Measurements from ENCODE around the gene CDK6. TPM values are rescaled to one million over a fixed set of nuclear protein-coding genes. Genes with fewer than 3 reads are reported as not detected.
A peak's percentile ranks its signal among the peaks of the same experiment; 100 is the strongest.
"Not testable (repeated sequence)": the region's sequence is repeated elsewhere in the genome, so short reads cannot be mapped to it uniquely, and the experiment has no call there.

Gene CDK6
- polyA plus RNA-seq (2011; rRNA removed), result 29.2 and 29.8 TPM in 2 replicates
- polyA minus RNA-seq (2011; rRNA and poly(A)+ RNA removed), result 55.3 and 58.4 TPM in 2 replicates

GRCh38 chr7:92836489-92836999, at the start of gene CDK6:
CDK6 (minus strand) TSS chr7:92836573; CDS start chr7:92833323, 3,250 bp downstream.
- DNase-seq (ENCODE audit: low read depth), result no peak
- Histone ChIP-seq H3K27me3 (ENCODE audit: control insufficient read depth, insufficient read depth, low read length) (no peaks in the 10 kb centered on the region), H3K36me3 (ENCODE audit: control insufficient read depth, insufficient read depth, low read length) (no peaks in the 10 kb centered on the region; the same call in 1 of the 2 replicates), H3K4me3 (ENCODE audit: low read depth, low read length) (peak within 1 kb of the TSS; percentile 84)
- TF ChIP-seq CTCF (IDR thresholded peaks at IDR 0.05; ENCODE audit: insufficient read depth, low read depth, low read length), result no peak
- CTCF ChIA-PET, result interaction anchor here (0.9 to 1.6 kb wide), 2 partner anchors 68 to 210 kb away, joined by 3 to 4 read pairs; no protein-coding TSS in a partner anchor
- POLR2A ChIA-PET, result interaction anchor here (0.5 kb wide), 2 partner anchors 131 to 204 kb away, joined by 4 to 6 read pairs; no protein-coding TSS in a partner anchor

- H3K27me3 ChIP-seq (ENCODE audit: control insufficient read depth, insufficient read depth, low read length); CTCF ChIA-PET; H3K4me3 ChIP-seq (ENCODE audit: low read depth, low read length); POLR2A ChIA-PET; H3K36me3 ChIP-seq (ENCODE audit: control insufficient read depth, insufficient read depth, low read length); DNase-seq (ENCODE audit: low read depth): not testable (repeated sequence)
Observed at GRCh38 chr7:92886039-92886438, 49.7 kb upstream of the CDK6 start.

GRCh38 chr7:92884218-92884617, 47.8 kb upstream of the CDK6 start:
- TF ChIP-seq CTCF (IDR thresholded peaks at IDR 0.05; ENCODE audit: insufficient read depth, low read depth, low read length), result no peak
- H3K4me3 ChIP-seq (ENCODE audit: low read depth, low read length), result no peak overlapping the region
- no peaks in the 10 kb centered on the region for H3K36me3 ChIP-seq (ENCODE audit: control insufficient read depth, insufficient read depth, low read length)
- no peak for DNase-seq (ENCODE audit: low read depth)
- no peaks in the 10 kb centered on the region for H3K27me3 ChIP-seq (ENCODE audit: control insufficient read depth, insufficient read depth, low read length)
- ChIA-PET CTCF (no interaction called here), POLR2A (no interaction called here)

GRCh38 chr7:92882760-92883159, 46.4 kb upstream of the CDK6 start:
- ChIA-PET CTCF (no interaction called here), POLR2A (no interaction called here)
- Histone ChIP-seq H3K27me3 (ENCODE audit: control insufficient read depth, insufficient read depth, low read length) (no peaks in the 10 kb centered on the region), H3K36me3 (ENCODE audit: control insufficient read depth, insufficient read depth, low read length) (no peaks in the 10 kb centered on the region), H3K4me3 (ENCODE audit: low read depth, low read length) (no peak overlapping the region)
- DNase-seq (ENCODE audit: low read depth), result no peak
- TF ChIP-seq CTCF (IDR thresholded peaks at IDR 0.05; ENCODE audit: insufficient read depth, low read depth, low read length), result no peak

- DNase-seq (ENCODE audit: low read depth), result no peak
- H3K4me3 ChIP-seq (ENCODE audit: low read depth, low read length), result no peak overlapping the region
- H3K36me3 ChIP-seq (ENCODE audit: control insufficient read depth, insufficient read depth, low read length), result no peaks in the 10 kb centered on the region
- ChIA-PET CTCF (interaction anchor here (0.8 to 1.2 kb wide), 3 partner anchors 8 to 36 kb away, joined by 3 read pairs; no protein-coding TSS in a partner anchor), POLR2A (no interaction called here)
- no peak for TF ChIP-seq CTCF (IDR thresholded peaks at IDR 0.05; ENCODE audit: insufficient read depth, low read depth, low read length)
- no peaks in the 10 kb centered on the region for H3K27me3 ChIP-seq (ENCODE audit: control insufficient read depth, insufficient read depth, low read length)
Observed at GRCh38 chr7:92881091-92881485, 44.7 kb upstream of the CDK6 start.

All from BJ (cell line).